GM23248 (cell line): Measurements from ENCODE around the gene TAF3. TPM values are rescaled to one million over a fixed set of nuclear protein-coding genes. Genes with fewer than 3 reads are reported as not detected.

Source experiments
- DNase-seq: peaks from one replicate; pipeline ENCODE4 v3.0.0-alpha.2; 2015
- H2AFZ ChIP-seq: fragments of 200-600 bp; sonication (generic); 2 replicates; pipeline ENCODE4 v1.6.1; 2016; ENCODE audit warnings: antibody characterized with exemption
- H3F3A ChIP-seq: fragments of 200-600 bp; sonication (generic); 2 replicates; pipeline ENCODE4 v1.6.1; 2016; ENCODE audit warnings: mild to moderate bottlenecking, antibody characterized with exemption, mixed run types; ENCODE audit not compliant: insufficient read depth
- H3K27ac ChIP-seq: fragments of 200-600 bp; sonication (generic); 2 replicates; pipeline ENCODE4 v1.5.1; 2016; ENCODE audit warnings: mild to moderate bottlenecking
- H3K27me3 ChIP-seq: fragments of 200-600 bp; sonication (generic); replicated peaks from 2 replicates; pipeline ENCODE4 v1.6.1; 2016; ENCODE audit warnings: mild to moderate bottlenecking; ENCODE audit not compliant: insufficient read depth
- H3K36me3 ChIP-seq: fragments of 200-600 bp; sonication (generic); 2 replicates; pipeline ENCODE4 v1.6.1; 2016; ENCODE audit warnings: low read depth, mild to moderate bottlenecking
- H3K4me1 ChIP-seq: fragments of 200-600 bp; sonication (generic); 2 replicates; pipeline ENCODE4 v1.6.1; 2016; ENCODE audit warnings: mild to moderate bottlenecking; ENCODE audit not compliant: insufficient read depth
- H3K4me2 ChIP-seq: fragments of 200-600 bp; sonication (generic); one replicate; pipeline ENCODE4 v1.6.1; 2016; ENCODE audit warnings: mild to moderate bottlenecking; ENCODE audit not compliant: unreplicated experiment
- H3K4me3 ChIP-seq: fragments of 200-600 bp; sonication (generic); 2 replicates; pipeline ENCODE4 v1.5.1; 2016; ENCODE audit warnings: mild to moderate bottlenecking
- H3K79me2 ChIP-seq: fragments of 200-600 bp; sonication (generic); 2 replicates; pipeline ENCODE4 v1.6.1; 2016; ENCODE audit warnings: mild to moderate bottlenecking; ENCODE audit not compliant: insufficient read depth
- H3K9ac ChIP-seq: fragments of 200-600 bp; sonication (generic); 2 replicates; pipeline ENCODE4 v1.6.1; 2016; ENCODE audit warnings: mild to moderate bottlenecking
- H3K9me2 ChIP-seq: fragments of 200-600 bp; sonication (generic); 2 replicates; pipeline ENCODE4 v1.6.1; 2016; ENCODE audit warnings: mixed run types, mild to moderate bottlenecking, moderate library complexity; ENCODE audit not compliant: insufficient read depth
- H3K9me3 ChIP-seq: fragments of 200-600 bp; sonication (generic); one replicate; pipeline ENCODE4 v1.6.1; 2017; ENCODE audit warnings: low read depth
- H4K20me1 ChIP-seq: fragments of 200-600 bp; sonication (generic); 2 replicates; pipeline ENCODE4 v1.6.0; 2016; ENCODE audit not compliant: insufficient read depth
- EZH2 ChIP-seq: fragments of 200-600 bp; sonication (generic); IDR thresholded peaks from 2 replicates; pipeline ENCODE4 v1.6.1; 2018; ENCODE audit warnings: antibody characterized with exemption, mild to moderate bottlenecking; ENCODE audit not compliant: insufficient read depth, poor library complexity, severe bottlenecking
- EZH2phosphoT487 ChIP-seq: fragments of 200-600 bp; sonication (generic); IDR thresholded peaks from 2 replicates; pipeline ENCODE4 v1.6.1; 2018; ENCODE audit warnings: antibody characterized with exemption, moderate library complexity, mild to moderate bottlenecking, low read depth; ENCODE audit not compliant: insufficient read depth
- WGBS, 2 experiments: methylation state at CpG; one replicate each; pipeline ENCODE4 v1.1.6; 2015 to 2017; ENCODE audit warnings: low lambda C conversion rate in 2 of 2, low coverage in 1 of 2; ENCODE audit errors: missing lambda C conversion rate in 2 of 2; 5-methylcytosine and 5-hydroxymethylcytosine counted together
- in situ Hi-C: fragments of 300-500 bp; cut with MboI; formaldehyde crosslinking; loops from 2 replicates; pipeline ENCODE4 v1.15.0; 2020
- polyA plus RNA-seq: library from polyadenylated mRNA; unstranded; fragments of >200 nt; fragmentation: Nextera tagmentation; extraction: Ambion mirVana; gene quantifications from 2 replicates; pipeline ENCODE4 v1.2.1, GENCODE V29; 2016
- total RNA-seq: library from RNA; depleted of rRNA; stranded (reverse); fragments of >200 nt; shearing (Covaris generic); gene quantifications from 2 replicates; pipeline ENCODE4 v1.2.3, GENCODE V29; 2014

Gene TAF3
- total and polyA plus RNA-seq, 2 experiments from 2014 or later = 1.7 to 5.5 TPM

DNA sequence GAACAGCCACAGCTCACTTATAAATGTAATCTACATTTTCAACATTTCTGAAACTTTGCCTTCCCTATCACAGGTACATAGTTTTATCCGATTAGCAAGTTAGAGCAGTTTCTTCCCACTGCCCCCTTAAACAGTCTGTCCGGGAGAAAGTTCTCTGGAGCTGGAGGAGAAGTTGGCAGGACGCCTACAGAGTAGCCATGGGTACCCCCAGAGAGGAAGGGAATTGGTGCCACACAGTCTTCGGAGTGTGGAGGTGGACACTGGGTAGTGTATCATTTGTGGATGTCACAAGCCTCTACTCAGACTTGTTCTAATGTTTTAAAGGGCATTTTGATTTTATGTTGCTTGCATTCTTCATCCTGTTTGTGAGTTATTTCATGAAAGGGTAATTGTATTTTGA, 39.0 kb downstream of the TAF3 start:
- H3K27me3 ChIP-seq = no peaks in the 10 kb centered on the region
- DNase-seq = no peak
- peaks cover 24% of the 10 kb centered on the region for H3K79me2 ChIP-seq
- H4K20me1 ChIP-seq = no peaks in the 10 kb centered on the region
- H3K4me3 ChIP-seq = no peak overlapping the region
- TF ChIP-seq EZH2 (no peak), EZH2phosphoT487 (no peak)
- H3K9ac ChIP-seq = no peak overlapping the region
- no peak overlapping the region for H3K27ac ChIP-seq
- H3K4me1 ChIP-seq = no peaks in the 10 kb centered on the region
- in situ Hi-C loops = no loop called here
- WGBS, 2 experiments = 87 to 88% methylated on average over 4 of the region's 4 CpGs
- peaks cover 4% of the 10 kb centered on the region for H3K9me3 ChIP-seq
- H3F3A ChIP-seq = no peaks in the 10 kb centered on the region
- no peak overlapping the region for H3K4me2 ChIP-seq
- no peaks in the 10 kb centered on the region for H3K9me2 ChIP-seq
- H3K36me3 ChIP-seq = no peaks in the 10 kb centered on the region
- H2AFZ ChIP-seq = no peak overlapping the region

DNA sequence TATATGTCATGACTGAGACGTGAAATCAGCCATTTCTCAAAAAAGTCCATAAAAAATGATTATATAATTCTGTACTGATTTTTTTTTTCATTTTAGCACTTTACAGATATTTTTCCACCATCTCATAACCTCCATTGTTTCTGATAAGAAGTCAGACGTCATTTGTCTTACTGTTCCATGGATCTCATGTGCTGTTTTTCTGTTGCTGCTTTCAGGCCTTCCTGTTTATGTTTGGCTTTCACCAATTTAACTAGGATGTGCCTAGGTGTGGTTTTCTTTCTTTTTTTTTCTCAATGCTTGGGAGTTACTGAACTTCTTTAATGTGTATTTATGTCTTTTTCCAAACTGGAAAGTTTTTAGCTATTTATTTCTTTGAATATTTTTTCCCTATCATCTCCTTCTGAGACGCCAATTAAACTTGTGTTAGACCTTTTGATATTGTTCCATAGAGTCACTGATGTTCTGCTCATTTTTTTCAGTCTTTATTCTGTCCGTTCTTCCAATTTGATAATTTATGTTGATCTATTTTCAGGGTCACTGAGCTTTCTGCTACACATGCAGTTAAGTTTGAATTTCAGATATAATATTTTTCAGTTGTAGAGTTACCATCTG, 43.3 kb downstream of the TAF3 start:
- Histone ChIP-seq H3K9me3 (peaks cover 4% of the 10 kb centered on the region), H3K9ac (no peak overlapping the region), H3K27ac (no peak overlapping the region), H3K4me3 (no peak overlapping the region), H4K20me1 (no peaks in the 10 kb centered on the region), H3K4me1 (no peaks in the 10 kb centered on the region), H2AFZ (no peak overlapping the region), H3K27me3 (no peaks in the 10 kb centered on the region), H3K36me3 (no peaks in the 10 kb centered on the region), H3F3A (no peaks in the 10 kb centered on the region), H3K9me2 (no peaks in the 10 kb centered on the region), H3K79me2 (peaks cover 32% of the 10 kb centered on the region), H3K4me2 (no peak overlapping the region)
- TF ChIP-seq EZH2phosphoT487 (no peak), EZH2 (no peak)
- in situ Hi-C loops = loop anchor here (10.0 kb wide), 2 partner anchors 1353 to 1443 kb away; no protein-coding TSS in a partner anchor
- WGBS, 2 experiments = 70 to 78% methylated on average over 4 of the region's 4 CpGs
- no peak for DNase-seq

DNA sequence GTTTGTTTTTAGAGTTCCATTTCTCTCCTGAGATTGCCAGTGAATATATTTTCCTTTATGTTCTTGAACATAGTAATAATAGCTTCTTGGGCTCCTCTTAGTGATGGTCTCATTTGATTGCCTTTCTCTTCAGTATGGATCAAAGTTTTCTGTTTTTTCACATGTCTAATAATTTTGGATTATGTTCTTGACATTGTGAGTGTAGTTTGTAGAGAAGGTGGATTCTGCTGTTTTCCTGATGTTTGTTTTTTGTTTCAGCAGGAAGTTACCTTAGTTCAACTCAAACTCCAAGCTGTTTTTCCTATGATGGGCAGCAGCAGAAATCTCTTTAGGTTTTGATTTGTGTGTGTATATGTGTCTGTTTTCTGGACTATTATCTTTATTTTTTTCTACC, 43.8 kb downstream of the TAF3 start:
- Histone ChIP-seq H4K20me1 (no peaks in the 10 kb centered on the region), H3K27me3 (no peaks in the 10 kb centered on the region), H3K4me1 (no peaks in the 10 kb centered on the region), H3K9ac (no peak overlapping the region), H3K4me2 (no peak overlapping the region), H3K79me2 (peaks cover 31% of the 10 kb centered on the region), H3K9me3 (peaks cover 4% of the 10 kb centered on the region), H3K36me3 (no peaks in the 10 kb centered on the region), H3K27ac (no peak overlapping the region), H2AFZ (no peak overlapping the region), H3K9me2 (no peaks in the 10 kb centered on the region), H3F3A (no peaks in the 10 kb centered on the region), H3K4me3 (no peak overlapping the region)
- no peak for DNase-seq
- TF ChIP-seq EZH2phosphoT487 = no peak
- no peak for TF ChIP-seq EZH2
- in situ Hi-C loops = loop anchor here (10.0 kb wide), 2 partner anchors 1353 to 1443 kb away; no protein-coding TSS in a partner anchor

DNA sequence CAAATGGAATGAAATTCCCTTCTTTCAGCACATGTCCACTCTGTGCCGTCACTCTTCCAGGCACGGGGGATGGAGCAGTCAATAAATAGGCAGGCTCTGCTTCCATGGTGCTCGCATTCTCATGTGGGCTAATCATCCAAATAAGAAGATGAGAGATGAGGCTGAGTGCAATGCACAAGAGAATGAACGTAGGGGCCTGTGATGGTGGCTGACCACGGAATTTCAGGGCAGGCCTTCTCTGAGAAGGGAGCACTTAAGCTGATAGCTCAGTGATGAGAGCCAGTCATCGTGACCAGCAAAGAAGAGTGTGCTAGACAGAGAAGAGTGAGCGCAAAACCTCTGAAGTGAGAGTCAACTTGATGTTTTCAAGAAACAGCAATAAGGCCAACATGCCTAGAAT, 47.9 kb downstream of the TAF3 start:
- in situ Hi-C loops = loop anchor here (10.0 kb wide), 2 partner anchors 1349 to 1439 kb away; no protein-coding TSS in a partner anchor
- no peak overlapping the region for H3K9ac ChIP-seq
- no peak for TF ChIP-seq EZH2

More for the DNA sequence above, 47.9 kb downstream of the TAF3 start:
- no peaks in the 10 kb centered on the region for H3K4me1 ChIP-seq
- H3K27me3 ChIP-seq = no peaks in the 10 kb centered on the region
- no peak overlapping the region for H3K27ac ChIP-seq
- H3F3A ChIP-seq = no peaks in the 10 kb centered on the region
- H3K9me2 ChIP-seq = no peaks in the 10 kb centered on the region
- no peak for DNase-seq
- H4K20me1 ChIP-seq = no peaks in the 10 kb centered on the region
- no peaks in the 10 kb centered on the region for H3K36me3 ChIP-seq
- 80% methylated on average over 7 of the region's 7 CpGs for WGBS, 2 experiments
- H3K9me3 ChIP-seq = peaks cover 4% of the 10 kb centered on the region
- H3K79me2 ChIP-seq = peaks cover 22% of the 10 kb centered on the region
- no peak overlapping the region for H2AFZ ChIP-seq
- H3K4me3 ChIP-seq = no peak overlapping the region
- no peak overlapping the region for H3K4me2 ChIP-seq
